Fibroblast of skin of scalp (primary cell): ENCODE measurements around the gene DIP2C.
"Not testable (repeated sequence)": the region's sequence is repeated elsewhere in the genome, so short reads cannot be mapped to it uniquely, and the experiment has no call there.

Source experiments
- DNase-seq: peaks from one replicate; pipeline ENCODE4 v3.0.0-alpha.2; 2013

DIP2C gene

GRCh38 chr10:610642-611305 is 78.7 kb downstream of the DIP2C start:
- peak; percentile 92 for DNase-seq

GRCh38 chr10:609868-610545 is 79.5 kb downstream of the DIP2C start:
- no peak for DNase-seq

GRCh38 chr10:609262-609658 is 80.2 kb downstream of the DIP2C start:
- DNase-seq, result no peak

GRCh38 chr10:608331-609261 is 80.9 kb downstream of the DIP2C start:
- DNase-seq, result peak; percentile 45

GRCh38 chr10:607545-608185 is 81.8 kb downstream of the DIP2C start:
- DNase-seq, result peak; percentile 55

GRCh38 chr10:606762-607544 is 82.5 kb downstream of the DIP2C start:
- DNase-seq, result peak; percentile 56

- DNase-seq, result no peak
Measured at GRCh38 chr10:605632-606325, 83.7 kb downstream of the DIP2C start.

GRCh38 chr10:604716-605631 is 84.5 kb downstream of the DIP2C start:
- DNase-seq, result no peak

GRCh38 chr10:603745-604144 is 85.7 kb downstream of the DIP2C start:
- no peak for DNase-seq

- DNase-seq, result no peak
Measured at GRCh38 chr10:602391-603005, 87.0 kb downstream of the DIP2C start.

- no peak for DNase-seq
Measured at GRCh38 chr10:601660-601963, 87.9 kb downstream of the DIP2C start.

- peak; percentile 70 for DNase-seq
Measured at GRCh38 chr10:600876-601659, 88.4 kb downstream of the DIP2C start.

- no peak for DNase-seq
Measured at GRCh38 chr10:600234-600633, 89.2 kb downstream of the DIP2C start.

- DNase-seq, result no peak
Measured at GRCh38 chr10:599767-600166, 89.7 kb downstream of the DIP2C start.

- peak; percentile 100 for DNase-seq
Measured at GRCh38 chr10:598415-599170, 90.9 kb downstream of the DIP2C start.

- no peak for DNase-seq
Measured at GRCh38 chr10:597976-598375, 91.5 kb downstream of the DIP2C start.

- DNase-seq, result no peak
Measured at GRCh38 chr10:596725-597345, 92.6 kb downstream of the DIP2C start.

GRCh38 chr10:596131-596530 is 93.3 kb downstream of the DIP2C start:
- not testable (repeated sequence) for DNase-seq
